CD4-positive, alpha-beta T cell (primary cell): ENCODE results near the gene MGME1. TPM values are rescaled to one million over a fixed set of nuclear protein-coding genes. Genes with fewer than 3 reads are reported as not detected.

Source experiments
- ATAC-seq: fragments of 200-7000 bp; cut with Tn5 transposase; one replicate; pipeline ENCODE4 v1.10.0; 2022; ENCODE audit warnings: mild to moderate bottlenecking; ENCODE audit not compliant: poor library complexity
- CTCF ChIA-PET: fragments of 350-600 bp; sonication (Branson Sonifier 250); formaldehyde crosslinking; loops from one replicate; lab custom pipeline; 2021; ENCODE audit warnings: antibody characterized with exemption, inconsistent platforms; lab: Charles Lee
- POLR2A ChIA-PET: fragments of 350-600 bp; sonication (Branson Sonifier 250); formaldehyde crosslinking; loops from one replicate; lab custom pipeline; 2021; ENCODE audit warnings: antibody characterized with exemption, inconsistent platforms; lab: Charles Lee
- DNase-seq, 14 experiments: peaks; one replicate each; pipeline ENCODE4 v3.0.0-alpha.2; 2013 to 2020; ENCODE audit warnings: mixed read lengths in 2 of 14
- H3K27ac ChIP-seq, 2 donors: one replicate each; pipeline versions ENCODE4 v1.5.1 to v1.7.0; 2013; ENCODE audit warnings: low read length in 2 of 2, low read depth in 1 of 2, mild to moderate bottlenecking in 1 of 2
- H3K27me3 ChIP-seq, 2 experiments: 1 replicate in 1 of 2; 2 replicates in 1 of 2; pipeline versions ENCODE4 v1.6.1 to v1.7.0; 2013; ENCODE audit warnings: low read length in 2 of 2, control low read depth in 1 of 2, mild to moderate bottlenecking in 1 of 2, moderate library complexity in 1 of 2; ENCODE audit not compliant: insufficient read depth in 2 of 2, control insufficient read depth in 1 of 2
- H3K36me3 ChIP-seq: one replicate; pipeline ENCODE4 v1.6.1; 2013; ENCODE audit warnings: low read length, control low read depth; ENCODE audit not compliant: insufficient read depth
- H3K4me1 ChIP-seq: one replicate; pipeline ENCODE4 v1.6.1; 2013; ENCODE audit warnings: low read length, control low read depth; ENCODE audit not compliant: insufficient read depth
- H3K4me3 ChIP-seq: one replicate; pipeline ENCODE4 v1.5.1; 2013; ENCODE audit warnings: mild to moderate bottlenecking, low read length, moderate library complexity
- H3K9me3 ChIP-seq, 2 experiments: 1 replicate in 1 of 2; 2 replicates in 1 of 2; pipeline versions ENCODE4 v1.6.1 to v1.7.0; 2013; ENCODE audit warnings: low read length in 2 of 2, mild to moderate bottlenecking in 2 of 2, control low read depth in 1 of 2, moderate library complexity in 1 of 2; ENCODE audit not compliant: control insufficient read depth in 1 of 2, insufficient read depth in 1 of 2
- H3K27ac Mint-ChIP-seq: one replicate; pipeline ENCODE4 v1.8.0; 2020; ENCODE audit warnings: mixed read lengths
- H3K27me3 Mint-ChIP-seq: one replicate; pipeline ENCODE4 v1.8.0; 2021; ENCODE audit warnings: mixed read lengths
- H3K36me3 Mint-ChIP-seq: one replicate; pipeline ENCODE4 v1.8.0; 2021; ENCODE audit warnings: low read depth, mixed read lengths
- H3K4me1 Mint-ChIP-seq: one replicate; pipeline ENCODE4 v1.8.0; 2021; ENCODE audit warnings: low read depth, mixed read lengths
- H3K4me3 Mint-ChIP-seq: one replicate; pipeline ENCODE4 v1.8.0; 2020; ENCODE audit warnings: mild to moderate bottlenecking, mixed read lengths
- H3K9me3 Mint-ChIP-seq: one replicate; pipeline ENCODE4 v1.8.0; 2020; ENCODE audit warnings: mixed read lengths
- CTCF ChIP-seq: fragments of 200-600 bp; IDR thresholded peaks from one replicate; pipeline ENCODE4 v1.8.0; 2022; ENCODE audit warnings: antibody characterized with exemption, mild to moderate bottlenecking
- intact Hi-C, 2 experiments: fragments of 100-400 bp; cut with DNase I in 1 of 2; cut with micrococcal nuclease in 1 of 2; formaldehyde crosslinking; loops; one replicate each; pipeline versions ENCODE4 v1.15.1 to v1.9.0; 2023 to 2025; cut with DNase I, micrococcal nuclease
- total RNA-seq, 174 experiments: library from RNA in 2 of 174; stranded (reverse) in 2 of 174; gene quantifications; one replicate each; pipeline ENCODE4 v1.2.3 and lab custom pipeline; 2021 to 2026

Gene MGME1
- total RNA-seq, 2 experiments from 2014 or later, result 4.5 to 4.6 TPM

DNA sequence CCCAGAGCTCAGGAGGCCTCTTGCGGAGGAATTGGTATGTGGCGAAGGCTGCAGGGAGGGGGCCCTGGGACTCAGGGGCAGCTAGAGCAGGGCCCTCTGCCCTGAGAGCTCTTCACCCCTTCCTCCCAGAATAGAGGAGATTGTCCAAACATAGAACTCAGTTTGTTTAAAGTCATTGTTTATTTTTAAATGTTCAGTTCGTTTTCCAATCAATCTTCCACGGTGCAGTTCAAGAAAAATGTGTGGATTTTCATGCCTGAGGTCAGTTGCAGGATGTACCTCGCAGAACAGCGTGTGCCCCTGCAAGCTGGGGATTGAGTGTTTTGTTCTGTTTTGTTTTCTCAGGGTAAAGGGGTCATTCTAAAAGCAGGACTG, 37.2 kb downstream of the MGME1 start:
- intact Hi-C loops, result no loop called here
- Mint-ChIP-seq H3K4me3 (no peak overlapping the region), H3K36me3 (no peaks in the 10 kb centered on the region), H3K9me3 (no peaks in the 10 kb centered on the region), H3K4me1 (no peaks in the 10 kb centered on the region), H3K27ac (no peak overlapping the region), H3K27me3 (peaks cover 1% of the 10 kb centered on the region)
- Histone ChIP-seq H3K27ac (no peak overlapping the region), H3K9me3 (no peaks in the 10 kb centered on the region), H3K4me3 (no peak overlapping the region), H3K4me1 (no peaks in the 10 kb centered on the region), H3K36me3 (no peaks in the 10 kb centered on the region), H3K27me3 (no peaks in the 10 kb centered on the region)
- no peak for TF ChIP-seq CTCF
- ChIA-PET POLR2A (no interaction called here), CTCF (no interaction called here)
- ATAC-seq (no peak), DNase-seq (no peak)

GRCh38 chr20:18006684-18007083, 37.9 kb downstream of the MGME1 start:
- CTCF ChIA-PET, result no interaction called here
- POLR2A ChIA-PET, result no interaction called here

GRCh38 chr20:18007534-18008292, 38.9 kb downstream of the MGME1 start:
- no peak overlapping the region for H3K27ac Mint-ChIP-seq
- CTCF ChIA-PET, result no interaction called here
- H3K4me1 Mint-ChIP-seq, result no peaks in the 10 kb centered on the region
- H3K9me3 Mint-ChIP-seq, result no peaks in the 10 kb centered on the region
- Histone ChIP-seq H3K4me1 (no peaks in the 10 kb centered on the region), H3K36me3 (no peaks in the 10 kb centered on the region), H3K4me3 (no peak overlapping the region), H3K27me3 (no peaks in the 10 kb centered on the region), H3K9me3 (no peaks in the 10 kb centered on the region), H3K27ac (no peak overlapping the region)
- no peak overlapping the region for H3K4me3 Mint-ChIP-seq
- DNase-seq, result no peak
- no peaks in the 10 kb centered on the region for H3K36me3 Mint-ChIP-seq
- ATAC-seq, result no peak
- intact Hi-C loops, result no loop called here
- no peak for TF ChIP-seq CTCF
- peaks cover 6% of the 10 kb centered on the region for H3K27me3 Mint-ChIP-seq
- POLR2A ChIA-PET, result no interaction called here

More at GRCh38 chr20:18006684-18007083, 37.9 kb downstream of the MGME1 start:
- no peak for DNase-seq
- Mint-ChIP-seq H3K27ac (no peak overlapping the region), H3K36me3 (no peaks in the 10 kb centered on the region), H3K4me3 (no peak overlapping the region), H3K9me3 (no peaks in the 10 kb centered on the region), H3K27me3 (peaks cover 6% of the 10 kb centered on the region), H3K4me1 (no peaks in the 10 kb centered on the region)
- TF ChIP-seq CTCF, result no peak
- Histone ChIP-seq H3K9me3 (no peaks in the 10 kb centered on the region), H3K27ac (no peak overlapping the region), H3K27me3 (no peaks in the 10 kb centered on the region), H3K4me3 (no peak overlapping the region), H3K36me3 (no peaks in the 10 kb centered on the region), H3K4me1 (no peaks in the 10 kb centered on the region)
- no peak for ATAC-seq
- intact Hi-C loops, result no loop called here
